HepG2 (cell line): ENCODE results near the gene USP5. TPM values are rescaled to one million over a fixed set of nuclear protein-coding genes. Genes with fewer than 3 reads are reported as not detected.

Experiments used
- CCDC6 ChIP-seq: sonication (generic); formaldehyde crosslinking; IDR thresholded peaks from 2 replicates; pipeline ENCODE4 v1.8.1; 2022; ENCODE audit warnings: mild to moderate bottlenecking, missing genetic modification reagents, moderate library complexity
- ELF1 ChIP-seq: sonication (generic); formaldehyde crosslinking; IDR thresholded peaks from 2 replicates; pipeline ENCODE4 v1.4.0; 2020; ENCODE audit warnings: missing genetic modification reagents
- ELF3 ChIP-seq: IDR thresholded peaks from 2 replicates; pipeline ENCODE4 v1.6.1; 2016; ENCODE audit warnings: missing genetic modification reagents, missing compliant biosample characterization
- FOSL2 ChIP-seq: sonication (generic); formaldehyde crosslinking; IDR thresholded peaks from 2 replicates; pipeline ENCODE4 v1.4.0; 2020; ENCODE audit warnings: missing genetic modification reagents
- HNF4G ChIP-seq, 2 experiments: sonication (generic) in 1 of 2; formaldehyde crosslinking in 1 of 2; IDR thresholded peaks; 2 replicates each; pipeline versions ENCODE4 v1.4.0 to v1.6.1; 2011 to 2020; ENCODE audit warnings: borderline replicate concordance in 2 of 2, low read depth in 2 of 2, mild to moderate bottlenecking in 2 of 2, low read length in 1 of 2, missing genetic modification reagents in 1 of 2, moderate library complexity in 1 of 2
- HNRNPH1 ChIP-seq: fragments of 200-400 bp; formaldehyde crosslinking; optimal IDR thresholded peaks from 2 replicates; pipeline ENCODE3; 2017; ENCODE audit warnings: mild to moderate bottlenecking, low read depth, low read length
- KLF11 ChIP-seq: IDR thresholded peaks from 2 replicates; pipeline ENCODE4 v1.6.1; 2016; ENCODE audit warnings: missing compliant biosample characterization
- MAFK ChIP-seq, 2 experiments: IDR thresholded peaks in 1 of 2; conservative IDR thresholded peaks in 1 of 2; 2 replicates each; pipeline ENCODE4 v1.6.1; 2011; ENCODE audit warnings: improper control_type of control experiment in 2 of 2, low read length in 2 of 2
- PHF21A ChIP-seq: sonication (generic); formaldehyde crosslinking; IDR thresholded peaks from 2 replicates; pipeline ENCODE4 v1.5.0; 2020; ENCODE audit warnings: mild to moderate bottlenecking, missing genetic modification reagents
- RFX3 ChIP-seq: IDR thresholded peaks from 2 replicates; pipeline ENCODE4 v1.6.1; 2016; ENCODE audit warnings: missing biosample characterization, missing genetic modification reagents
- RFXANK ChIP-seq: IDR thresholded peaks from 2 replicates; pipeline ENCODE4 v1.6.1; 2016
- SMAD3 ChIP-seq: sonication (generic); formaldehyde crosslinking; IDR thresholded peaks from 2 replicates; pipeline ENCODE4 v1.4.0; 2020; ENCODE audit warnings: missing genetic modification reagents
- U2AF2 ChIP-seq: fragments of 200-400 bp; formaldehyde crosslinking; IDR thresholded peaks from 2 replicates; pipeline ENCODE4 v1.6.1; 2017; ENCODE audit warnings: low read depth, mild to moderate bottlenecking, low read length
- ZFP37 ChIP-seq: sonication (generic); formaldehyde crosslinking; IDR thresholded peaks from 2 replicates; pipeline ENCODE4 v1.4.0; 2020; ENCODE audit warnings: missing genetic modification reagents, borderline replicate concordance
- ZNF17 ChIP-seq: sonication (generic); formaldehyde crosslinking; IDR thresholded peaks from 2 replicates; pipeline ENCODE4 v1.5.0; 2020; ENCODE audit warnings: mild to moderate bottlenecking, missing genetic modification reagents
- ZNF234 ChIP-seq: sonication (generic); formaldehyde crosslinking; conservative IDR thresholded peaks from 2 replicates; pipeline ENCODE4 v1.5.1; 2020; ENCODE audit warnings: mild to moderate bottlenecking, missing genetic modification reagents
- polyA plus RNA-seq, 8 experiments: library from polyadenylated mRNA; depleted of rRNA in 3 of 8; stranded (reverse) in 7 of 8; unstranded in 1 of 8; fragments of >200 nt; fragmentation: Illumina TruSeq in 4 of 8; extraction: Trizol in 4 of 8; gene quantifications; 2 replicates each; pipeline versions ENCODE4 v1.2.1 to v1.2.3, GENCODE V29; 2011 to 2016; ENCODE audit warnings: low read depth in 4 of 8, missing spikeins in 1 of 8, mixed read lengths in 1 of 8; ENCODE audit not compliant: insufficient read depth in 1 of 8
- total RNA-seq, 5 experiments: library from RNA; depleted of rRNA; stranded (reverse); fragments of >200 nt; fragmentation: Illumina TruSeq; extraction: Trizol; gene quantifications; 2 replicates each; pipeline ENCODE4 v1.2.3, GENCODE V29; 2016; ENCODE audit warnings: low read depth in 1 of 5
- TF ChIP-seq, protein P1 (sequence below): IDR thresholded peaks from 2 replicates; pipeline ENCODE4 v1.6.1; 2016; ENCODE audit warnings: missing genetic modification reagents, missing compliant biosample characterization
- TF ChIP-seq, protein P2 (sequence below): sonication (generic); formaldehyde crosslinking; IDR thresholded peaks from 2 replicates; pipeline ENCODE4 v1.5.1; 2020; ENCODE audit warnings: mild to moderate bottlenecking, missing genetic modification reagents, borderline replicate concordance
- TF ChIP-seq, protein P3 (sequence below): sonication (generic); formaldehyde crosslinking; IDR thresholded peaks from 2 replicates; pipeline ENCODE4 v1.4.0; 2020; ENCODE audit warnings: missing genetic modification reagents, borderline replicate concordance

USP5 gene
- total and polyA plus RNA-seq, 2 of the 13 experiments (the other 11 are each of a cell fraction or from before 2014, with no cell fraction given): 39.6 to 56.0 TPM

GRCh38 chr12:6899837-6900519, 48.0 kb downstream of the USP5 start (continued):
- TF ChIP-seq SMAD3 (CRISPR knock-in tag): no peak
- TF ChIP-seq ELF3 (CRISPR knock-in tag): 0 out of 2 replicates have a peak, but pooled peaks have one; percentile 33
- no peak for TF ChIP-seq MAFK (conservative IDR thresholded peaks at IDR 0.05 in 1 of 2, IDR thresholded peaks at IDR 0.05 in 1 of 2; ENCODE audit: low read length in 2 of 2)
- TF ChIP-seq PHF21A (CRISPR knock-in tag): 0 out of 2 replicates have a peak, but pooled peaks have one; percentile 11
- TF ChIP-seq ZNF17 (CRISPR knock-in tag): no peak
- TF ChIP-seq HNRNPH1: no peak
- TF ChIP-seq, protein P1, sequence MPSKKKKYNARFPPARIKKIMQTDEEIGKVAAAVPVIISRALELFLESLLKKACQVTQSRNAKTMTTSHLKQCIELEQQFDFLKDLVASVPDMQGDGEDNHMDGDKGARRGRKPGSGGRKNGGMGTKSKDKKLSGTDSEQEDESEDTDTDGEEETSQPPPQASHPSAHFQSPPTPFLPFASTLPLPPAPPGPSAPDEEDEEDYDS (CRISPR knock-in tag): peak; percentile 28; the same call in 1 of the 2 replicates
- no peak for TF ChIP-seq CCDC6 (CRISPR knock-in tag)
- TF ChIP-seq RFX3 (CRISPR knock-in tag): peak; percentile 90
- TF ChIP-seq, protein P2, sequence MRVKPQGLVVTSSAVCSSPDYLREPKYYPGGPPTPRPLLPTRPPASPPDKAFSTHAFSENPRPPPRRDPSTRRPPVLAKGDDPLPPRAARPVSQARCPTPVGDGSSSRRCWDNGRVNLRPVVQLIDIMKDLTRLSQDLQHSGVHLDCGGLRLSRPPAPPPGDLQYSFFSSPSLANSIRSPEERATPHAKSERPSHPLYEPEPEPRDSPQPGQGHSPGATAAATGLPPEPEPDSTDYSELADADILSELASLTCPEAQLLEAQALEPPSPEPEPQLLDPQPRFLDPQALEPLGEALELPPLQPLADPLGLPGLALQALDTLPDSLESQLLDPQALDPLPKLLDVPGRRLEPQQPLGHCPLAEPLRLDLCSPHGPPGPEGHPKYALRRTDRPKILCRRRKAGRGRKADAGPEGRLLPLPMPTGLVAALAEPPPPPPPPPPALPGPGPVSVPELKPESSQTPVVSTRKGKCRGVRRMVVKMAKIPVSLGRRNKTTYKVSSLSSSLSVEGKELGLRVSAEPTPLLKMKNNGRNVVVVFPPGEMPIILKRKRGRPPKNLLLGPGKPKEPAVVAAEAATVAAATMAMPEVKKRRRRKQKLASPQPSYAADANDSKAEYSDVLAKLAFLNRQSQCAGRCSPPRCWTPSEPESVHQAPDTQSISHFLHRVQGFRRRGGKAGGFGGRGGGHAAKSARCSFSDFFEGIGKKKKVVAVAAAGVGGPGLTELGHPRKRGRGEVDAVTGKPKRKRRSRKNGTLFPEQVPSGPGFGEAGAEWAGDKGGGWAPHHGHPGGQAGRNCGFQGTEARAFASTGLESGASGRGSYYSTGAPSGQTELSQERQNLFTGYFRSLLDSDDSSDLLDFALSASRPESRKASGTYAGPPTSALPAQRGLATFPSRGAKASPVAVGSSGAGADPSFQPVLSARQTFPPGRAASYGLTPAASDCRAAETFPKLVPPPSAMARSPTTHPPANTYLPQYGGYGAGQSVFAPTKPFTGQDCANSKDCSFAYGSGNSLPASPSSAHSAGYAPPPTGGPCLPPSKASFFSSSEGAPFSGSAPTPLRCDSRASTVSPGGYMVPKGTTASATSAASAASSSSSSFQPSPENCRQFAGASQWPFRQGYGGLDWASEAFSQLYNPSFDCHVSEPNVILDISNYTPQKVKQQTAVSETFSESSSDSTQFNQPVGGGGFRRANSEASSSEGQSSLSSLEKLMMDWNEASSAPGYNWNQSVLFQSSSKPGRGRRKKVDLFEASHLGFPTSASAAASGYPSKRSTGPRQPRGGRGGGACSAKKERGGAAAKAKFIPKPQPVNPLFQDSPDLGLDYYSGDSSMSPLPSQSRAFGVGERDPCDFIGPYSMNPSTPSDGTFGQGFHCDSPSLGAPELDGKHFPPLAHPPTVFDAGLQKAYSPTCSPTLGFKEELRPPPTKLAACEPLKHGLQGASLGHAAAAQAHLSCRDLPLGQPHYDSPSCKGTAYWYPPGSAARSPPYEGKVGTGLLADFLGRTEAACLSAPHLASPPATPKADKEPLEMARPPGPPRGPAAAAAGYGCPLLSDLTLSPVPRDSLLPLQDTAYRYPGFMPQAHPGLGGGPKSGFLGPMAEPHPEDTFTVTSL (CRISPR knock-in tag): no peak
- no peak for TF ChIP-seq ZNF234 (CRISPR knock-in tag)
- TF ChIP-seq FOSL2: 0 out of 2 replicates have a peak, but pooled peaks have one; percentile 15
- TF ChIP-seq ELF1 (CRISPR knock-in tag): peak; percentile 41; the same call in 1 of the 2 replicates
- TF ChIP-seq U2AF2: peak; percentile 91; the same call in 1 of the 2 replicates
- peak; percentile 54; the same call in 1 of the 2 replicates for TF ChIP-seq HNF4G (IDR thresholded peaks at IDR 0.05; ENCODE audit: borderline replicate concordance, low read depth, low read length)
- TF ChIP-seq HNF4G (CRISPR knock-in tag; IDR thresholded peaks at IDR 0.05; ENCODE audit: borderline replicate concordance, low read depth): no peak
- no peak for TF ChIP-seq RFXANK
- TF ChIP-seq KLF11 (CRISPR knock-in tag): no peak
- TF ChIP-seq, protein P3, sequence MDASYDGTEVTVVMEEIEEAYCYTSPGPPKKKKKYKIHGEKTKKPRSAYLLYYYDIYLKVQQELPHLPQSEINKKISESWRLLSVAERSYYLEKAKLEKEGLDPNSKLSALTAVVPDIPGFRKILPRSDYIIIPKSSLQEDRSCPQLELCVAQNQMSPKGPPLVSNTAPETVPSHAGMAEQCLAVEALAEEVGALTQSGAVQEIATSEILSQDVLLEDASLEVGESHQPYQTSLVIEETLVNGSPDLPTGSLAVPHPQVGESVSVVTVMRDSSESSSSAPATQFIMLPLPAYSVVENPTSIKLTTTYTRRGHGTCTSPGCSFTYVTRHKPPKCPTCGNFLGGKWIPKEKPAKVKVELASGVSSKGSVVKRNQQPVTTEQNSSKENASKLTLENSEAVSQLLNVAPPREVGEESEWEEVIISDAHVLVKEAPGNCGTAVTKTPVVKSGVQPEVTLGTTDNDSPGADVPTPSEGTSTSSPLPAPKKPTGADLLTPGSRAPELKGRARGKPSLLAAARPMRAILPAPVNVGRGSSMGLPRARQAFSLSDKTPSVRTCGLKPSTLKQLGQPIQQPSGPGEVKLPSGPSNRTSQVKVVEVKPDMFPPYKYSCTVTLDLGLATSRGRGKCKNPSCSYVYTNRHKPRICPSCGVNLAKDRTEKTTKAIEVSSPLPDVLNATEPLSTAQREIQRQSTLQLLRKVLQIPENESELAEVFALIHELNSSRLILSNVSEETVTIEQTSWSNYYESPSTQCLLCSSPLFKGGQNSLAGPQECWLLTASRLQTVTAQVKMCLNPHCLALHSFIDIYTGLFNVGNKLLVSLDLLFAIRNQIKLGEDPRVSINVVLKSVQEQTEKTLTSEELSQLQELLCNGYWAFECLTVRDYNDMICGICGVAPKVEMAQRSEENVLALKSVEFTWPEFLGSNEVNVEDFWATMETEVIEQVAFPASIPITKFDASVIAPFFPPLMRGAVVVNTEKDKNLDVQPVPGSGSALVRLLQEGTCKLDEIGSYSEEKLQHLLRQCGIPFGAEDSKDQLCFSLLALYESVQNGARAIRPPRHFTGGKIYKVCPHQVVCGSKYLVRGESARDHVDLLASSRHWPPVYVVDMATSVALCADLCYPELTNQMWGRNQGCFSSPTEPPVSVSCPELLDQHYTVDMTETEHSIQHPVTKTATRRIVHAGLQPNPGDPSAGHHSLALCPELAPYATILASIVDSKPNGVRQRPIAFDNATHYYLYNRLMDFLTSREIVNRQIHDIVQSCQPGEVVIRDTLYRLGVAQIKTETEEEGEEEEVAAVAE: no peak
- no peak for TF ChIP-seq ZFP37 (CRISPR knock-in tag)
